Body of pancreas (tissue), 4 donors: Measurements from ENCODE around the gene HOXB8. TPM values are rescaled to one million over a fixed set of nuclear protein-coding genes. Genes with fewer than 3 reads are reported as not detected.

Experiments
- ATAC-seq: fragments of 150-250 bp; one replicate; pipeline ENCODE4 v1.9.1; 2016
- DNase-seq, 4 donors: peaks; one replicate each; pipeline ENCODE4 v3.0.0-alpha.2; 2019
- H3K27ac ChIP-seq, 4 donors: fragments of 200-600 bp; sonication (generic); 1 replicate in 3 of 4; 2 replicates in 1 of 4; pipeline versions ENCODE4 v1.5.1 to v1.6.1; 2016 to 2019; ENCODE audit warnings: mild to moderate bottlenecking in 1 of 4, mixed read lengths in 1 of 4, moderate library complexity in 1 of 4
- H3K27me3 ChIP-seq, 2 donors: fragments of 200-600 bp; sonication (generic); one replicate each; pipeline ENCODE4 v1.6.0; 2016; ENCODE audit warnings: mild to moderate bottlenecking in 1 of 2
- H3K36me3 ChIP-seq, 2 donors: fragments of 200-600 bp; sonication (generic); replicated peaks in 1 of 2; 2 replicates each; pipeline ENCODE4 v1.5.1; 2016; ENCODE audit warnings: low read depth in 2 of 2; ENCODE audit not compliant: insufficient read depth in 1 of 2
- H3K4me1 ChIP-seq: fragments of 200-600 bp; sonication (generic); one replicate; pipeline ENCODE4 v1.6.0; 2016
- H3K4me3 ChIP-seq, 2 donors: fragments of 200-600 bp; sonication (generic); 1 replicate in 1 of 2; 2 replicates in 1 of 2; pipeline ENCODE4 v1.5.1; 2016 to 2019
- H3K9me3 ChIP-seq, 3 donors: fragments of 200-600 bp; sonication (generic); 1 replicate in 2 of 3; 2 replicates in 1 of 3; pipeline ENCODE4 v1.5.1; 2016
- CTCF ChIP-seq, 7 experiments: fragments of 450-650 bp in 4 of 7; fragments of 200-600 bp in 3 of 7; sonication (generic) in 3 of 7; IDR thresholded peaks; one replicate each; pipeline ENCODE4 v1.5.1; 2016 to 2019; ENCODE audit warnings: antibody characterized with exemption in 7 of 7
- POLR2A ChIP-seq, 3 donors: fragments of 450-650 bp; IDR thresholded peaks; one replicate each; pipeline ENCODE4 v1.6.1; 2016; ENCODE audit warnings: antibody characterized with exemption in 3 of 3, mild to moderate bottlenecking in 2 of 3
- WGBS, 2 donors: methylation state at CpG; one replicate each; pipeline ENCODE4 v1.1.5; 2017; 5-methylcytosine and 5-hydroxymethylcytosine counted together
- intact Hi-C: fragments of 100-400 bp; cut with DNase I; formaldehyde crosslinking; loops from one replicate; pipeline ENCODE4 v1.15.1; 2023
- total RNA-seq, 2 donors: library from RNA; depleted of rRNA; stranded (reverse); fragments of >200 nt; gene quantifications; one replicate each; pipeline ENCODE4 v1.1.0, GENCODE V29; 2016

HOXB8 gene
- total RNA-seq, 2 donors from 2014 or later = not detected

GRCh38 chr17:48609759-48610281 is 5.3 kb downstream of the HOXB8 start:
- ATAC-seq (no peak), DNase-seq (no peak)
- Histone ChIP-seq H3K27ac (no peak overlapping the region), H3K36me3 (no peaks in the 10 kb centered on the region), H3K4me3 (peak overlapping the region in 1 of 2 donors; percentile 36), H3K9me3 (no peaks in the 10 kb centered on the region), H3K27me3 (peaks cover 0 to 73% of the 10 kb centered on the region in 2 donors), H3K4me1 (peaks cover 34% of the 10 kb centered on the region)
- TF ChIP-seq CTCF (IDR thresholded peaks at IDR 0.05) (no peak), POLR2A (IDR thresholded peaks at IDR 0.05) (no peak)
- intact Hi-C loops = loop anchor here (10.0 kb wide), 1 partner anchor 275 kb away; no protein-coding TSS in a partner anchor
- 5 to 9% methylated on average over 15 of the region's 15 CpGs for WGBS, 2 donors

GRCh38 chr17:48609033-48609432 is 6.1 kb downstream of the HOXB8 start:
- H3K4me1 ChIP-seq = peaks cover 30% of the 10 kb centered on the region
- no peak for TF ChIP-seq CTCF (IDR thresholded peaks at IDR 0.05)
- no peak for TF ChIP-seq POLR2A (IDR thresholded peaks at IDR 0.05)

GRCh38 chr17:48608494-48608834 is 6.6 kb downstream of the HOXB8 start:
- Histone ChIP-seq H3K36me3 (no peaks in the 10 kb centered on the region), H3K27me3 (peaks cover 0 to 74% of the 10 kb centered on the region in 2 donors), H3K4me1 (peaks cover 29% of the 10 kb centered on the region), H3K27ac (no peak overlapping the region), H3K9me3 (no peaks in the 10 kb centered on the region), H3K4me3 (no peak overlapping the region)
- intact Hi-C loops = no loop called here
- TF ChIP-seq POLR2A (IDR thresholded peaks at IDR 0.05) = no peak
- no peak for TF ChIP-seq CTCF (IDR thresholded peaks at IDR 0.05)
- ATAC-seq (no peak), DNase-seq (no peak)
- WGBS, 2 donors = 75 to 95% methylated on average over 1 of the region's 1 CpG

More at GRCh38 chr17:48609033-48609432, 6.1 kb downstream of the HOXB8 start:
- H3K9me3 ChIP-seq = no peaks in the 10 kb centered on the region
- no peak overlapping the region for H3K4me3 ChIP-seq
- no peak for ATAC-seq
- peaks cover 0 to 74% of the 10 kb centered on the region in 2 donors for H3K27me3 ChIP-seq
- intact Hi-C loops = no loop called here
- no peak for DNase-seq
- H3K36me3 ChIP-seq = no peaks in the 10 kb centered on the region
- no peak overlapping the region for H3K27ac ChIP-seq

GRCh38 chr17:48606892-48607614 is 8.0 kb downstream of the HOXB8 start:
- no peak for ATAC-seq
- Histone ChIP-seq H3K4me1 (peaks cover 24% of the 10 kb centered on the region), H3K4me3 (no peak overlapping the region), H3K27ac (no peak overlapping the region), H3K9me3 (no peaks in the 10 kb centered on the region), H3K36me3 (no peaks in the 10 kb centered on the region), H3K27me3 (peaks cover 0 to 67% of the 10 kb centered on the region in 2 donors)
- DNase-seq = no peak
- TF ChIP-seq CTCF (IDR thresholded peaks at IDR 0.05) (no peak), POLR2A (IDR thresholded peaks at IDR 0.05) (no peak)
- intact Hi-C loops = no loop called here
- 28 to 51% methylated on average over 9 of the region's 9 CpGs for WGBS, 2 donors
